Adrenal gland (tissue), 5 donors: ENCODE results near the gene CEP112.

Source experiments
- CTCF ChIP-seq, 6 experiments: fragments of 450-650 bp in 4 of 6; fragments of 200-600 bp in 2 of 6; sonication (generic) in 1 of 6; IDR thresholded peaks; 1 replicate in 5 of 6; 2 replicates in 1 of 6; pipeline versions ENCODE4 v1.5.1 to v1.8.0; 2016 to 2021; ENCODE audit warnings: antibody characterized with exemption in 6 of 6, mild to moderate bottlenecking in 2 of 6, moderate library complexity in 1 of 6
- POLR2A ChIP-seq, 2 donors: fragments of 450-650 bp; IDR thresholded peaks; one replicate each; pipeline ENCODE4 v1.6.1; 2017; ENCODE audit warnings: antibody characterized with exemption in 2 of 2, mild to moderate bottlenecking in 2 of 2, moderate library complexity in 1 of 2
- donor health status: DM: no; HTN: no; CAD: no.

GRCh38 chr17:66076546-66077190 lies 115.3 kb downstream of the CEP112 start:
- no peak for TF ChIP-seq POLR2A (IDR thresholded peaks at IDR 0.05)
- TF ChIP-seq CTCF (IDR thresholded peaks at IDR 0.05) = no peak
